NOMO-1 (cell line): ENCODE results near the gene RESF1.

ENCODE experiments used
- DNase-seq, 2 experiments: peaks; one replicate each; lab custom pipeline; 2025; ENCODE audit not compliant: unreplicated experiment in 2 of 2; lab: John Stamatoyannopoulos, UW

Gene RESF1

DNA sequence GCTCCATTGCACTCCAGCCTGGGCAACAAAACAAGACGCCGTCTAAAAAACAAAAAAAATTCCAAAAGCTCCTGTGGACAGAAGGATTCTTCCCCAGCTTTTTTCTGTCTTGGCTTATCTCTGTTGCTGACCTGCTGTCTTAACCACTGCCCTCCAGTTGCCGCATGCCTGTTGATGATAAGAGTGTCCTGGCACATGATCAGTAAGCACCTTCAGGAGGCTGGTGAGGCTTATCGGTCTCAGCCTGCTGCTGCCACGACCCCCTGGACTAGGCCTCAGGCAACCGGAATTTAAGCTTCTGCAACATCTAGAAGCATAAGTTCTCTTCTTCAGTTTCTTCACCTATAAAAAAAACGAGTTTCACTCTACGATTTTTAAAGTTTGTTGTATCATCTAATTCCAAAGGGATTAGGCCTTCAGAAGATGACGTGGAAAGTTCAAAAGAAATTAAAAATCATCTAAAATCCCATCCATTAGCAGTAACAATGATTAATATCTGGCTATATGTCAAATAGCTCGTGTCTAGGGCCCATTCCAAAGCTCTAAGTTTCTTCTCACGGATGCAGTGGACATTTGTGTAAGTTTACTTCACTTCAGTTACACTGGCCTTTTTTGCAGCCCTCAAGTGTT, 46.4 kb downstream of the RESF1 start:
- DNase-seq: no peak
